WTC11 (cell line): ENCODE results near the gene IGSF10. TPM values are rescaled to one million over a fixed set of nuclear protein-coding genes. Genes with fewer than 3 reads are reported as not detected.

Source experiments
- ATAC-seq: fragments of 200-7000 bp; cut with Tn5 transposase; 2 replicates; pipeline ENCODE4 v1.10.0; 2021; ENCODE audit warnings: mild to moderate bottlenecking, moderate library complexity
- CTCF ChIA-PET: fragments of 300-600 bp; sonication (Branson Sonifier 250); formaldehyde crosslinking; loops from one replicate; lab custom pipeline; 2021; ENCODE audit warnings: antibody characterized with exemption; lab: Charles Lee
- POLR2A ChIA-PET: fragments of 350-600 bp; sonication (Branson Sonifier 250); formaldehyde crosslinking; loops from one replicate; lab custom pipeline; 2021; ENCODE audit warnings: antibody characterized with exemption; lab: Charles Lee
- DNase-seq: peaks from one replicate; pipeline ENCODE4 v3.0.0; 2021; ENCODE audit warnings: low spot score
- H3K27ac Mint-ChIP-seq: 2 replicates; pipeline ENCODE4 v1.8.0; 2021; ENCODE audit warnings: mixed read lengths
- H3K27me3 Mint-ChIP-seq: 2 replicates; pipeline ENCODE4 v1.8.0; 2021; ENCODE audit warnings: low read depth, mild to moderate bottlenecking, moderate library complexity, mixed read lengths
- H3K36me3 Mint-ChIP-seq: 2 replicates; pipeline ENCODE4 v1.8.0; 2021; ENCODE audit warnings: mixed read lengths
- H3K4me1 Mint-ChIP-seq: 2 replicates; pipeline ENCODE4 v1.8.0; 2022; ENCODE audit warnings: mixed read lengths
- H3K4me3 Mint-ChIP-seq: 2 replicates; pipeline ENCODE4 v1.8.0; 2021; ENCODE audit warnings: mild to moderate bottlenecking, moderate library complexity, mixed read lengths
- H3K9me3 Mint-ChIP-seq: 2 replicates; pipeline ENCODE4 v1.8.0; 2021; ENCODE audit warnings: mixed read lengths
- ATF3 ChIP-seq: sonication (generic); formaldehyde crosslinking; conservative IDR thresholded peaks from 2 replicates; pipeline ENCODE4 v1.8.1; 2022; ENCODE audit warnings: mild to moderate bottlenecking, missing genetic modification reagents
- E2F4 ChIP-seq: sonication (generic); formaldehyde crosslinking; IDR thresholded peaks from 2 replicates; pipeline ENCODE4 v1.8.1; 2022; ENCODE audit warnings: low read depth, mild to moderate bottlenecking, moderate library complexity, missing genetic modification reagents, borderline replicate concordance
- ESRRA ChIP-seq: sonication (generic); formaldehyde crosslinking; IDR thresholded peaks from 2 replicates; pipeline ENCODE4 v1.8.1; 2022; ENCODE audit warnings: mild to moderate bottlenecking, missing genetic modification reagents, borderline replicate concordance
- FOXK1 ChIP-seq: sonication (generic); formaldehyde crosslinking; IDR thresholded peaks from 2 replicates; pipeline ENCODE4 v1.8.0; 2022; ENCODE audit warnings: mild to moderate bottlenecking, moderate library complexity, missing genetic modification reagents
- FOXP4 ChIP-seq: sonication (generic); formaldehyde crosslinking; IDR thresholded peaks from 2 replicates; pipeline ENCODE4 v1.8.0; 2022; ENCODE audit warnings: mild to moderate bottlenecking, missing genetic modification reagents
- IRF1 ChIP-seq: sonication (generic); formaldehyde crosslinking; IDR thresholded peaks from 2 replicates; pipeline ENCODE4 v1.8.0; 2023; ENCODE audit warnings: missing genetic modification reagents
- NFE2L1 ChIP-seq: sonication (generic); formaldehyde crosslinking; IDR thresholded peaks from 2 replicates; pipeline ENCODE4 v1.8.1; 2023; ENCODE audit warnings: missing genetic modification reagents
- NR3C1 ChIP-seq: sonication (generic); formaldehyde crosslinking; conservative IDR thresholded peaks from 2 replicates; pipeline ENCODE4 v1.8.1; 2023; ENCODE audit warnings: low read depth, mild to moderate bottlenecking, missing genetic modification reagents
- PRDM15 ChIP-seq: sonication (generic); formaldehyde crosslinking; IDR thresholded peaks from 2 replicates; pipeline ENCODE4 v1.8.0; 2022; ENCODE audit warnings: missing genetic modification reagents
- TEAD4 ChIP-seq: sonication (generic); formaldehyde crosslinking; IDR thresholded peaks from 2 replicates; pipeline ENCODE4 v1.8.0; 2022; ENCODE audit warnings: mild to moderate bottlenecking, missing genetic modification reagents
- USF2 ChIP-seq: sonication (generic); formaldehyde crosslinking; IDR thresholded peaks from 2 replicates; pipeline ENCODE4 v1.8.1; 2023; ENCODE audit warnings: mild to moderate bottlenecking, missing genetic modification reagents, moderate library complexity
- ZBTB43 ChIP-seq: sonication (generic); formaldehyde crosslinking; IDR thresholded peaks from 2 replicates; pipeline ENCODE4 v1.8.1; 2023; ENCODE audit warnings: mild to moderate bottlenecking, missing genetic modification reagents
- ZNF219 ChIP-seq: sonication (generic); formaldehyde crosslinking; IDR thresholded peaks from 2 replicates; pipeline ENCODE4 v1.8.0; 2023; ENCODE audit warnings: missing genetic modification reagents, mild to moderate bottlenecking, borderline replicate concordance
- ZNF396 ChIP-seq: fragments of 250-450 bp; sonication (Bioruptor Pico); IDR thresholded peaks from 2 replicates; pipeline ENCODE4 v1.8.0; 2021; ENCODE audit warnings: mild to moderate bottlenecking, moderate library complexity, borderline replicate concordance
- ZNF532 ChIP-seq: fragments of 250-450 bp; sonication (Bioruptor Pico); IDR thresholded peaks from 2 replicates; pipeline ENCODE4 v1.9.0; 2021; ENCODE audit warnings: mild to moderate bottlenecking, borderline replicate concordance
- total RNA-seq: library from RNA; stranded (reverse); gene quantifications from 3 replicates; pipeline ENCODE4 v1.2.3, GENCODE V29; 2021

The IGSF10 gene
- total RNA-seq, 1 experiment from 2014 or later, result 0.70 TPM

- TF ChIP-seq E2F4, result no peak
Observed at GRCh38 chr3:151446002-151446340, 14.9 kb downstream of the IGSF10 start (continued).

- DNase-seq (no peak), ATAC-seq (no peak)
- CTCF ChIA-PET, result no interaction called here
- peaks cover 7% of the 10 kb centered on the region for H3K4me1 Mint-ChIP-seq
- H3K27ac Mint-ChIP-seq, result no peak overlapping the region
- H3K9me3 Mint-ChIP-seq, result peaks cover 16% of the 10 kb centered on the region
- POLR2A ChIA-PET, result no interaction called here
- H3K27me3 Mint-ChIP-seq, result no peaks in the 10 kb centered on the region
- H3K36me3 Mint-ChIP-seq, result no peaks in the 10 kb centered on the region
- TF ChIP-seq NFE2L1 (CRISPR knock-in tag) (no peak), ZNF396 (CRISPR knock-in tag) (no peak), USF2 (CRISPR knock-in tag) (no peak), ESRRA (CRISPR knock-in tag) (no peak), NR3C1 (no peak), FOXP4 (CRISPR knock-in tag) (no peak), PRDM15 (CRISPR knock-in tag) (no peak), ZNF219 (no peak), IRF1 (CRISPR knock-in tag) (no peak), TEAD4 (CRISPR knock-in tag) (no peak), ZNF532 (no peak), ZBTB43 (CRISPR knock-in tag) (no peak), FOXK1 (CRISPR knock-in tag) (no peak), ATF3 (CRISPR knock-in tag) (no peak)
- H3K4me3 Mint-ChIP-seq, result no peak overlapping the region
Observed at GRCh38 chr3:151445273-151446001, 15.4 kb downstream of the IGSF10 start.
